Activated naive CD8-positive, alpha-beta T cell (primary cell): ENCODE data around the gene SLC39A7.
A peak's percentile ranks its signal among the peaks of the same experiment; 100 is the strongest.

Experiments
- H3K27ac Mint-ChIP-seq: one replicate; pipeline ENCODE4 v1.8.0; 2021; ENCODE audit warnings: mixed read lengths
- H3K27me3 Mint-ChIP-seq: one replicate; pipeline ENCODE4 v1.8.0; 2021; ENCODE audit warnings: mixed read lengths
- H3K36me3 Mint-ChIP-seq: one replicate; pipeline ENCODE4 v1.8.0; 2021; ENCODE audit warnings: mixed read lengths
- H3K4me1 Mint-ChIP-seq: one replicate; pipeline ENCODE4 v1.8.0; 2021; ENCODE audit warnings: low read depth, mixed read lengths
- H3K4me3 Mint-ChIP-seq: one replicate; pipeline ENCODE4 v1.8.0; 2021; ENCODE audit warnings: mild to moderate bottlenecking, mixed read lengths
- H3K9me3 Mint-ChIP-seq: one replicate; pipeline ENCODE4 v1.8.0; 2021; ENCODE audit warnings: low read depth, mixed read lengths

The SLC39A7 gene

DNA sequence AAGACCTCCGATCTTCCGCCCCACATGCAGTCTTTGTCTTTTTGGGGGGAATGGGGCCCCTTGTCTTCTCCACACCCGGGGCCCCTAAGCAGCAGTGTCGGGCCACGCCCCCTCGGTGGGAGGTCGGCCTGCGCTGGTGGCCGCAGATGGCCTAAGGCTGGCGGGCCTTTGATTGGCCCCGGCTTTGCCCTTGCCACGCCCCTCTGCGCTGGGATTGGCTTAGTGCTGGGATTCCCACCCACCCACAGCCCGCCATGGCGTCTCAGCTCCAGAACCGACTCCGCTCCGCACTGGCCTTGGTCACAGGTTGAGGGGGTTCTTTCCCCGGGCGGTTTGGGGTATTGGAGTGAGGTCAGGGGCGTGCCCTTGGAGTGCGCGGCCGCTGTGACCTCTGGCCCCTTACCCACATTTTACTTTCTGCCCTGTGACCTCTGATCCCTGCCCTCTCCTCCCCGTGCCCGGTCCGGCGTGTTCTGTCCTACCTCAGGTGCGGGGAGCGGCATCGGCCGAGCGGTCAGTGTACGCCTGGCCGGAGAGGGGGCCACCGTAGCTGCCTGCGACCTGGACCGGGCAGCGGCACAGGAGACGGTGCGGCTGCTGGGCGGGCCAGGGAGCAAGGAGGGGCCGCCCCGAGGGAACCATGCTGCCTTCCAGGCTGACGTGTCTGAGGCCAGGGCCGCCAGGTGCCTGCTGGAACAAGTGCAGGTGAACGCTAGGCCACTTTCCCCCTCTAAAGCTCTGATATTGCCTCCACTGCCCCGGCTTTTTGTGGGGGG is 3.9 kb downstream of the SLC39A7 start, which contains the start of gene HSD17B8:
Gene HSD17B8 (plus strand): TSS at position 241 of the 776 bp plus-strand sequence. CDS start 14 bp downstream, at position 255.
- Mint-ChIP-seq H3K4me1 (peaks cover 59% of the 10 kb centered on the region), H3K27ac (peak within 1 kb of the TSS; percentile 97), H3K4me3 (peak within 1 kb of the TSS; percentile 99), H3K27me3 (no peaks in the 10 kb centered on the region), H3K9me3 (no peaks in the 10 kb centered on the region), H3K36me3 (peaks cover 8% of the 10 kb centered on the region)

DNA sequence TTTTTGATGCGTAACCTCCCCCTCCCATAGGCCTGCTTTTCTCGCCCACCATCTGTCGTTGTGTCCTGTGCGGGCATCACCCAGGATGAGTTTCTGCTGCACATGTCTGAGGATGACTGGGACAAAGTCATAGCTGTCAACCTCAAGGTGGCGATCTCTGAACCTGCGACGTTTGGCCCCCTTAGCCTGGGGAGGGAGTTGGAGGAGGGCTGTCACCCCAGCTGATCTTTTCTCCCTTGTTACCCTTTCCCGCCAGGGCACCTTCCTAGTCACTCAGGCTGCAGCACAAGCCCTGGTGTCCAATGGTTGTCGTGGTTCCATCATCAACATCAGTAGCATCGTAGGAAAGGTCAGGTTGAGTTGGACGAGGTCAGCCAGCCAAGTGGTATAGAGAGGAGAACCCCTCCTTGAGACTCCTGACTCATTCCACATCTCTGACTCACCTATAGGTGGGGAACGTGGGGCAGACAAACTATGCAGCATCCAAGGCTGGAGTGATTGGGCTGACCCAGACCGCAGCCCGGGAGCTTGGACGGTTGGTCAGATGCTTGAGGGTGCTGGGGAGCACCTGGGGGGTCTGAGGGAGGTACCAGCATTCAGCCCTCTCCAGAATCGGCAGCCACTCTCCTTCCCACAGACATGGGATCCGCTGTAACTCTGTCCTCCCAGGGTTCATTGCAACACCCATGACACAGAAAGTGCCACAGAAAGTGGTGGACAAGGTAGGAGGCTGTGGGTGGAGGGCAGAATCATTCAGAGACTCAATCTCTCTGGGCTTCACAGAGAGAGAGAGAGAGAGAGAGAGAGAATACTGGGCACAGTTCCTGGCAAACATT is 4.7 kb downstream of the SLC39A7 start:
- no peaks in the 10 kb centered on the region for H3K27me3 Mint-ChIP-seq
- no peaks in the 10 kb centered on the region for H3K9me3 Mint-ChIP-seq
- peaks cover 62% of the 10 kb centered on the region for H3K4me1 Mint-ChIP-seq
- H3K27ac Mint-ChIP-seq: peak overlapping the region; percentile 97
- H3K4me3 Mint-ChIP-seq: peak overlapping the region; percentile 99
- peaks cover 8% of the 10 kb centered on the region for H3K36me3 Mint-ChIP-seq

DNA sequence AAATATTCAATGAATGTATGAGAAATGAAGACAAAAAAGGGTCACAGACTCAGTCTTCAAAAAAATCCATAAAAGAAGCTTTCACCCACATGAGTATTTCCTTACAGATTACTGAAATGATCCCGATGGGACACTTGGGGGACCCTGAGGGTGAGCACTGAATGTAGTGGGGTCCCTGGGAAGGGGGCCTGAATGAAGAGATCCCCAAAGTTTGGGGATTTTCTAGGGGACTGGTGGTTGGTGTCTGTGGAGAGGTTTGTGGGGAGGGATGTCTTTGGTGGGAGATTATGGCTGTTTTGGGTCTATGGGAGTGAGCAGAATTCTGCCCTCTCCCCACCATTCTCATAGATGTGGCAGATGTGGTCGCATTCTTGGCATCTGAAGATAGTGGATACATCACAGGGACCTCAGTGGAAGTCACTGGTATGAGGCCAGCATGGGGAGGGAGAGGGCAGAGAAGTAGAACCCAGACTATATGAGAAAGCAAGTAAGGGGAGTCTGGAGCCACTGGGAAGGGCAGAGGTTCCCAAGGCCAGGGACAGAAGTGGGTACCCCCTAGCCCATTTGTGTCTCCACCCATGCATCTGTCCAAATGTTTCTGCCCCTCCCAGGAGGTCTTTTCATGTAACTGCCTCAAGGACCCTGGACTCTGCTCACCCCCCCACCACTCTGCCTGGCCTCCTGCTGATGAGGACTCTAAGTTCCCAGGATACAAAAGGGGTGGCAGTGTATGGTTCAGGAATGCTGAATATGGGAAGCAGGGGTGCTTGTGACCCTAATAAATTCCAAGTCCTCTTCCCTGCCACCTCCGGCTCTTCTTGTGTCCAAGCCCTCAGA is 5.6 kb downstream of the SLC39A7 start:
- peaks cover 58% of the 10 kb centered on the region for H3K4me1 Mint-ChIP-seq
- H3K27me3 Mint-ChIP-seq: no peaks in the 10 kb centered on the region
- H3K9me3 Mint-ChIP-seq: no peaks in the 10 kb centered on the region
- peak overlapping the region; percentile 99 for H3K4me3 Mint-ChIP-seq
- peaks cover 5% of the 10 kb centered on the region for H3K36me3 Mint-ChIP-seq
- H3K27ac Mint-ChIP-seq: peak overlapping the region; percentile 97

DNA sequence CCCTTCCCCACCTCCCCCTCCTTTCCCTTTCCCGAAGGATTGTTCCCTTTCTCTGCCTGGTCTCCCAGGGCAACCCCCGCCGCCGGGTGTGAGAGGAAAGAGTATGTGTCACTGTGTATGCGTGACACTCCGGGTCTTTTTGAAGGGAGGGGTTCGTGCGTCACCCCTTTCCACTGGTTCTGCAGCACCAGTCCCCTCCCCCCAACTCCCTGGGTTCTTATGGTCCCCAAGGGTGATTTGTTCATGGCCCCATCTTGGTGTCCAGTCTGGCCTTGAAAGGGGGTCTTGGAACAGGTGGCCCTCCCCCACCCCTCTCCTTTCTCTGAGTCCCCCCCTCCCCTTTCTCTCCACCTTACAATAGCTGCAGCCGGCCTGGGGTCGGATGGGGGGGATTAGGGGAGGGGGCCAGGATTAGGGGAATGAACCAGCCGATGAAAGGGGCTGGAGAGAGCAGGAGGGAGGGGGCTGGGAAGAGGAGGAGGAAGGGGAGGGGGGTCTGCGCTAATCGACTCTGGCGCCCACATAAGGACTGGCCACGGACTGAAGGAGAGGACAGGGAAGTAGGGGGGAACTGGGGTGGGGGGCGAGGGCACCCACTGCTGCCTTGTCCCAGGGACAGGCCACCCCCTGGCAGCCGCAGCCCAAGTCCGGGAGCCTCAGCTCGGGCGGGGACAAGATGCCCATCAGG is 6.3 kb downstream of the SLC39A7 start:
- Mint-ChIP-seq H3K27me3 (no peaks in the 10 kb centered on the region), H3K9me3 (no peaks in the 10 kb centered on the region), H3K27ac (no peak overlapping the region), H3K4me1 (peaks cover 51% of the 10 kb centered on the region), H3K36me3 (peaks cover 5% of the 10 kb centered on the region), H3K4me3 (peak overlapping the region; percentile 93)

DNA sequence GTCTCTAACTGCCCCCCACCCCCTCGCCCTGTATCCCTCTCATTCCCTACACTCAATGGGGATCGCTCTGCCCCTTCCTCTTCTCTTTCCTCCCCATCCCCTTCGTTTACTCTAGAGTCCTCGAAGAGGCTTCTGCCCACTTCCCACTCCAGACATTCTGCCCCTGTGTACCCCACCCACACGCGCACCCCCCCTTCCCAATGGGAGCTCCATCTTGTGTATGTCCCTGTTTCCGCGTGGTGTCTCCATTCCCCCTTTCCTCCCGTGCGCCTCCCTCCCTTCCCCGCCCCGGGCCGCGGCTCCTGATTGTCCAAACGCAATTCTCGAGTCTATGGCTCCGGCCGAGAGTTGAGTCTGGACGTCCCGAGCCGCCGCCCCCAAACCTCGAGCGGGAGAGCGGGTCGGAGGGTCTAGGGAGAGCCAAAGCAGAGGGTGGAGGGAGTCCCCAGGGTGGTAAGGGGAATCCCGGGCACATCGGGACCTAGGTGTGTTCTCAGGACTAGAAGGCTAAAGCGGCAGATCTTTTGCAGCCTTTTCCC is 7.0 kb downstream of the SLC39A7 start:
- Mint-ChIP-seq H3K27ac (peak overlapping the region; percentile 84), H3K27me3 (no peaks in the 10 kb centered on the region), H3K9me3 (no peaks in the 10 kb centered on the region), H3K4me3 (peak overlapping the region; percentile 93), H3K36me3 (peaks cover 5% of the 10 kb centered on the region), H3K4me1 (peaks cover 48% of the 10 kb centered on the region)

DNA sequence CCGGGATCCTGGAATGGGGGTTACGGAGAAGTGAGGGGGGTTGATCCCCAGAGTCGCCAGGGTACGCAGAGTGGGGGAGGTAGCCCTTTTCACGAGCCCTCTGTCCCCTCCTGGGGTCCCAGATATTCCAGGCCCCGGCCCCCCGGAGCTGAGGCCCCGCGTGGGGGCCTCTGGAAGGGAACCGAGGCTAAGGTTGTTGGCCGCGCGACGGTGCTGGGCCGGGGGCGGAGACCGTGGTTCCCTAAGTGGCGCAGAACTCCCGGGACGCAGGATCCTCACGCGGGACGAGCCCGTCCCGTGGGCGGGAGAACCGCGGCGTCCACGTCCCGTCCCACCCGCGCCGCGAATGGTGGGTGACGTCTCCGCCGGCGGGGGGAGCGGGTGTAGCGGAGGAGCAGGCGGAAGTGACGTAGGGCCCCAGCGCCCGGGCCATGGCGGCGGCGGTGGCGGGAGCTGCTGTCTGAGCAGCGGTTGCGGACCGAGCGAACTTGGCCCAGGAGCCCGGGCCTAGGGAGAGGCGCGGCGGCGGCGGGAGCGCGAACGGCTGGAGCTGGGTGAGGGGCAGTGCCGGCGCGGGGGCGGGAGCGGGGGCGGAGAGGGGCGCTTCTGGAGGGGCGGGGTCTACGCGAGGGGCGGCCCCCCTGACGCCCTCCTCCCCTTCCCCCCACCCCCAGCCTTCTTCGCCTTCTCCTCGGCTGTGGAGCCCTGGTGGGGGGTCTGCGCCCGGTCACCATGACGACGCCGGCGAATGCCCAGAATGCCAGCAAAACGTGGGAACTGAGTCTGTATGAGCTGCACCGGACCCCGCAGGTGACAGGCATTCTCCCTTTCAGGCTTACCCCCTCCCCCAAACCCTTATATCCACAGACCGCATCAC is 7.7 kb downstream of the SLC39A7 start, which contains the start of gene RING1:
Gene RING1 (plus strand): TSS at position 410 of the 877 bp plus-strand sequence. CDS start 323 bp downstream, at position 733.
- no peaks in the 10 kb centered on the region for H3K27me3 Mint-ChIP-seq
- H3K9me3 Mint-ChIP-seq: no peaks in the 10 kb centered on the region
- H3K4me3 Mint-ChIP-seq: peak within 1 kb of the TSS; percentile 93
- H3K27ac Mint-ChIP-seq: peak within 1 kb of the TSS; percentile 91
- peaks cover 48% of the 10 kb centered on the region for H3K4me1 Mint-ChIP-seq
- peaks cover 2% of the 10 kb centered on the region for H3K36me3 Mint-ChIP-seq

DNA sequence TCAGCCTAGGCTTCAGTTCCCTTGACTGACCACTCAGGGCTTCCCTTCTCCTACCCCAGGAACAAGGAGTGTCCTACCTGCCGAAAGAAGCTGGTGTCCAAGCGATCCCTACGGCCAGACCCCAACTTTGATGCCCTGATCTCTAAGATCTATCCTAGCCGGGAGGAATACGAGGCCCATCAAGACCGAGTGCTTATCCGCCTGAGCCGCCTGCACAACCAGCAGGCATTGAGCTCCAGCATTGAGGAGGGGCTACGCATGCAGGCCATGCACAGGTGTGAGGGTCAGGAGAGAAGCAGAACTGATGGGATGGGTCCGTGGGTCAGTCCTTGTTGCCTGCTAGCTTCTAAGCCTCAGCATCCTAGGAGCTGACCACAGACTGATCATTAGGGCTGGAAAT is 9.2 kb downstream of the SLC39A7 start:
- no peaks in the 10 kb centered on the region for H3K9me3 Mint-ChIP-seq
- peak overlapping the region; percentile 93 for H3K4me3 Mint-ChIP-seq
- no peaks in the 10 kb centered on the region for H3K27me3 Mint-ChIP-seq
- H3K36me3 Mint-ChIP-seq: no peaks in the 10 kb centered on the region
- peaks cover 51% of the 10 kb centered on the region for H3K4me1 Mint-ChIP-seq
- H3K27ac Mint-ChIP-seq: no peak overlapping the region

DNA sequence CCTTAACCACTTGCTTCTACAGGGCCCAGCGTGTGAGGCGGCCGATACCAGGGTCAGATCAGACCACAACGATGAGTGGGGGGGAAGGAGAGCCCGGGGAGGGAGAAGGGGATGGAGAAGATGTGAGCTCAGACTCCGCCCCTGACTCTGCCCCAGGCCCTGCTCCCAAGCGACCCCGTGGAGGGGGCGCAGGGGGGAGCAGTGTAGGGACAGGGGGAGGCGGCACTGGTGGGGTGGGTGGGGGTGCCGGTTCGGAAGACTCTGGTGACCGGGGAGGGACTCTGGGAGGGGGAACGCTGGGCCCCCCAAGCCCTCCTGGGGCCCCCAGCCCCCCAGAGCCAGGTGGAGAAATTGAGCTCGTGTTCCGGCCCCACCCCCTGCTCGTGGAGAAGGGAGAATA is 10.5 kb downstream of the SLC39A7 start:
- Mint-ChIP-seq H3K27ac (no peak overlapping the region), H3K4me1 (peaks cover 47% of the 10 kb centered on the region), H3K36me3 (no peaks in the 10 kb centered on the region), H3K27me3 (no peaks in the 10 kb centered on the region), H3K4me3 (no peak overlapping the region), H3K9me3 (no peaks in the 10 kb centered on the region)

DNA sequence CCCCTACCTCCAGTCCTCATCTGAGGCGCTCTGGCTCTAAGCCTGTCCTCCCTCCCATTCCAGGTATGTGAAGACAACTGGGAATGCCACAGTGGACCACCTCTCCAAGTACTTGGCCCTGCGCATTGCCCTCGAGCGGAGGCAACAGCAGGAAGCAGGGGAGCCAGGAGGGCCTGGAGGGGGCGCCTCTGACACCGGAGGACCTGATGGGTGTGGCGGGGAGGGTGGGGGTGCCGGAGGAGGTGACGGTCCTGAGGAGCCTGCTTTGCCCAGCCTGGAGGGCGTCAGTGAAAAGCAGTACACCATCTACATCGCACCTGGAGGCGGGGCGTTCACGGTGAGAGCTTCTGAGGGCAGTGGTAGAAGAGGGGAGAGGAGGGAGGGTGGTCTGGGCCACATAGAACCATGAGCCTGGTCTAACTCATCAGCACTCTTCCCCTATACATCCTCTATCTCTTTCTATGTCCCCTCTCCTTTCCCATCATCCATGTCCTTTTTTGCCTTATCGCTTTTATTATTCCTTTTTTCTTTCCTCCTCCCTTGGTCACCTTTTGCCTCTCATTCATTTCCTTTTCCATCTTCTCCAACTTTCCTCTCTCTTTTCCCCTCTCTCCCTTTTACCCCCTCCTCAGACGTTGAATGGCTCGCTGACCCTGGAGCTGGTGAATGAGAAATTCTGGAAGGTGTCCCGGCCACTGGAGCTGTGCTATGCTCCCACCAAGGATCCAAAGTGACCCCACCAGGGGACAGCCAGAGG is 11.2 kb downstream of the SLC39A7 start:
- Mint-ChIP-seq H3K4me3 (peak overlapping the region; percentile 41), H3K9me3 (no peaks in the 10 kb centered on the region), H3K36me3 (no peaks in the 10 kb centered on the region), H3K4me1 (peaks cover 47% of the 10 kb centered on the region), H3K27ac (no peak overlapping the region), H3K27me3 (no peaks in the 10 kb centered on the region)

DNA sequence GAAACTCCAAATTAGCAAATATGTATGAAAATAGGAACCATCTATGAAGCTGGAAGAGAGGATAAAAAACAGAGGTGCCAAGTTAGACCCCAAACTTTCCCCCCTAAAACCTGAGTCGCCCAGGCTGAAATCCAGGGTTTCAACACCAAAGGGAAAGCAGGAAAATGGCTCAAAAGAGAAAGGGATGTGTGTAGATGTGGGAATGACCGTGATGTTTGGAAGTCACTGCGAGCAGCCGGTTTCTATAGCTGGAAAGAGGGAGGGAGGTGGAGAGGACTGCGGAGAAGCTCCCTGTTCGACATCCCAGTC is 12.1 kb downstream of the SLC39A7 start:
- Mint-ChIP-seq H3K9me3 (no peaks in the 10 kb centered on the region), H3K27me3 (no peaks in the 10 kb centered on the region), H3K27ac (peak overlapping the region; percentile 41), H3K4me3 (peak overlapping the region; percentile 87), H3K4me1 (peaks cover 49% of the 10 kb centered on the region), H3K36me3 (no peaks in the 10 kb centered on the region)

DNA sequence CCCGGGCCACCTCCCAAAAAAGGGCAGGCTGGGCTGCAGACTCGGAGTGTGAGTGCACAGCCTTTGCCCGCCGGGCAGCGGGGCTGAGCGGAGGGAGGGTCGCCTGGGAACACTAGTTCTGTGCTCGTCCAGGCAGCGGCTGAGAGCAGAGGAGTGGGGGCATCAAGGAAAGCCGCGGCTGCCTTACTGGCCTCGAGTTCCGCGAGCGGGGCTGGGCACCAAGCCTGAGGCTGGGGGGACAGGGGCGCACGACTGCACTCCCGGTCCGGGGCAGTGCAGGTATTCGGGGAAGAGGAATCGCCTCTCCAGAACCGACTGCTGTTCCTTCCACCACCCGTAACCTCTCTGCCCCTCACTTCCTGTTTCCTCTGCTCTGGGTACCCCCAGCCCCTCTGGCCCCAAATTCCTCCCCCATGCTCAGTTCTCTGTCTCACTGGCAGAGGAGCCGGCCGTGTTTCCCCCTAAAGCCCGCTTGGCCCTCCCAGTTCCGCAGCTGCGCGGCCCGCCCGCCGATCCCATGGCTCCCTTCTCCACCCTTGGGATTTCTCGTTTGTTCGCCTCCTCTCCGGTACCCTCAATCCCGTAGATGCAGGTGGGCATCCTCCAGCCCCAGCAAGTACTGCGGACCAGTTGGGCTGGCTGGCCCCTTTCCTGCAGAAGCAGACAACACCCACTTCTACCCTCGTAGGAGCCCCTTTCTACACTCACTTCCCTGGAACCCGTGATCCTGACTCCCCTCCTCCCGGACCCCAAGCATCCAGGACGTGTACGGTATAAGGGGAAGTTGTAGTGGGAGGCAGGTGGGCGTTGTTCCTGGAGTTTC is 12.7 kb downstream of the SLC39A7 start:
- Mint-ChIP-seq H3K27me3 (no peaks in the 10 kb centered on the region), H3K36me3 (no peaks in the 10 kb centered on the region), H3K4me3 (peak overlapping the region; percentile 87), H3K4me1 (peaks cover 49% of the 10 kb centered on the region), H3K27ac (peak overlapping the region; percentile 41), H3K9me3 (no peaks in the 10 kb centered on the region)

DNA sequence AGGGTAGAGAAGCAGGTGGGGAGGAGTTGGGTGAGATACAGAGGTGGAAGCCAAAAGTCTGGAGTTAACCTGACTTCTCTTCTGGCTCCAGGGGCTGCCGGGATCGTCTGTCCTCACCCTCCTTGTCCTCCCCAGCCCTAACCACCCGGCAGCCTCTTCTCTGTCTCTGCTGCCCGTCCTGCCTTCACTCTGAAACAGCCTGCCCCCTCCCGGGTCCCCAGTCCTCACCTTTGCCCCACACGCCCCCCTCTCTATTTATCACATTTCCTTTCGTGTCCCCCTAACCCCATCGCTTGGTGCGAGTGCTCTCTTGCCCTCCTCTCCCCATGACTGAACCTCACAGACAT is 13.3 kb downstream of the SLC39A7 start:
- H3K4me1 Mint-ChIP-seq: peaks cover 46% of the 10 kb centered on the region
- H3K4me3 Mint-ChIP-seq: peak overlapping the region; percentile 87
- no peaks in the 10 kb centered on the region for H3K36me3 Mint-ChIP-seq
- no peaks in the 10 kb centered on the region for H3K27me3 Mint-ChIP-seq
- no peak overlapping the region for H3K27ac Mint-ChIP-seq
- no peaks in the 10 kb centered on the region for H3K9me3 Mint-ChIP-seq
